GM21381 (cell line): ENCODE data around the gene DVL2.
"Not testable (repeated sequence)": the region's sequence is repeated elsewhere in the genome, so short reads cannot be mapped to it uniquely, and the experiment has no call there.

Experiments
- ATAC-seq: cut with Tn5 transposase; IDR thresholded peaks from one replicate; pipeline ENCODE4 v1.9.1; 2021; ENCODE audit warnings: mild to moderate bottlenecking, moderate library complexity; ENCODE audit not compliant: unreplicated experiment

The DVL2 gene

DNA sequence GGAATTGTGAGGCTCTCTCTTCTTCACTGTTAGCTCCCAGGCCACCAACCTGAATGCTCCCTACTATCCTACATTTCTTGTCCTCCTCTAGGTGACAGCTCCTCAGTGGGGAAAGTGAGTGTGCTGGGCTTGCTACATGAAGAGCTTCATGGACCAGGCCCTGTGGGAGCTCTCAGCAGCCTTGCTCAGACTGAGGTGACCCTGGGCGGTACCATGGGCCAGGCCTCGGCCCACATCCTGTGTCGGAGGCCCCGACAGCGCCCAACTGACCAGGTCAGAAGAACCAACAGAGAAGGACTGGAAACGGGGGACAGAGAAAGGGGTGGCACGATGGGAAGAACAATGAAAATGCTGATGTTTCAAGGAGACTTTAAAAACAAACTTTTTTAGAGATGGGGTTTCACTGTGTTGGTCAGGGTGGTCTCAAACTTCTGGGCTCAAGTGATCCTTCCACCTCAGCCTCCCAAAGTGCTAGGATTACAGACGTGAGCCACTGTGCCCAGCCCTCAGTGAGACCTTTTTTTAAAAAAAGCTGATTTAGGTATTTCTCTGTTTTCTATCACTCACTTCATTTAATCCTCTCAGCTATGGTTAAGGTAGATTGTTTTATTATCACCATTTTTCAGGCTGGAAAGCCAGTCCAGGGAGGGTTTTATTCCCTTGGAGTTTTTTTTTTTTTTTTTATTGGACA is 22.6 kb upstream of the DVL2 start:
- no peak for ATAC-seq

DNA sequence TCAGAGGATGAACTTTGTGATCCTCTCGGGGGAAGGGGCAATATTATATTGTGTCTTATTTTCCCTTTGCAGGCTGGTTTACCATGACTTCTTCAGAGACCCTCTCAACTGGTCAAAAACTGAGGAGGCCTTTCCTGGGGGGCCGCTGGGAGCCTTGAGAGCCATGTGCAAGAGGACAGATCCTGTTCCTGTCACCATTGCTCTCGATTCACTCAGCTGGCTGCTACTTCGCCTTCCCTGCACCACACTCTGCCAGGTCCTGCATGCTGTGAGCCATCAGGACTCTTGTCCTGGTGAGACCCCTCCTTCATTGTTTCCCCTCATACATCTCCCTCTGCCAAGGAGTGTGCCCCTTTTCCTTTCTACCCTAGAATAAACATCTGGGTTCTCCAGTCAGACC is 20.2 kb upstream of the DVL2 start:
- ATAC-seq = no peak

- no peak for ATAC-seq
Observed at GRCh38 chr17:7253082-7253481, 18.8 kb upstream of the DVL2 start.

GRCh38 chr17:7252176-7253043 is 18.1 kb upstream of the DVL2 start, which contains the start of gene ELP5:
TSS of gene ELP5 (plus strand) at chr17:7252215. CDS start at chr17:7252551, 336 bp downstream.
- ATAC-seq = peak; percentile 55

GRCh38 chr17:7251661-7252175 is 17.4 kb upstream of the DVL2 start, which contains the start of gene CTDNEP1:
TSS of gene CTDNEP1 (minus strand) at chr17:7251734. CDS start at chr17:7251296, 438 bp downstream.
- peak; percentile 79 for ATAC-seq

DNA sequence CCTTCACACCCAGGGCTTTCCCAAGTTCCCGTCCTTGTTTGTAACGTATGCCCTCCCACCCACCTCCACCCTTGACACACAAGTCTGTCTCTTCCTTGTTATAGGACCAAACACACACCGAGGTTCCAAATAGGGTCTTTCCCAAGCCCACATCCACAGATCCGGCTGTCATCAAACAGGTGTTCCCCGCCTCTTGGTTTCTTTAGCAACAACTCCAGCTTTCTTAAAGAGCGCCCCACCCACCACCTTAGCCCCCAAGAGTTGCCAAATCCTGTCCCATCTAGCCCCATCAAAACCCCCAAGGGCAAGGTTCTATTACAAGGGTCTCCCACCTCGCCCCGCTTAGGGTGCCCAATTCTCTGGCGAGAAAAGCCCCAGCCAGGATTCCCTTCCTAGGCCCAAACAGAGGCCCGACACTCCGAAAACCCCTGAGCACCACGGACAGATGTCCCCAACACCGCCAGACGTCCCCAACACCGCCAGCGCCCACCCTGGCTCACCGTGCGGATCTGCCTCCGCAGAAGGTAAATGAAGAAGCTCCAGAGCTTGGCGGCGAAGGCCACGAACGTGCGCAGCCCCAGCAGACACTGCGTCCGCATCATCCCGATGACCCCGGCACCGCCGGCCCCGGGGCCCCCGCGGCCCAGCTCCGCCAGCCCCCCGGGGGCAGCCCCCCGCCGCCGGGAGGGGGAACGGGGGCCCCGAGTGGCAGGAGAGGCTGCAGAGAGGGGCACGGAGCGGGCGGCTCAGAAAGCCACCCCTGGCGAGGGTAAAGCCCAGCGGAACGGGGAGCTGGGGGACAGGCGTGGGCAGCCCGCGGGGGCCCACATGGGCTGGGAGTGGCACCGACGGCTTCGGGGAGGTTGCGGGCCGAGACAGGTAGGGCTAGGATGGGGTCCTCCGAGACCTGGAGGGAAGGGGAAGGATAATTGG is 16.6 kb upstream of the DVL2 start:
- peak; percentile 5 for ATAC-seq

GRCh38 chr17:7249830-7250229 is 15.5 kb upstream of the DVL2 start:
- ATAC-seq = no peak

DNA sequence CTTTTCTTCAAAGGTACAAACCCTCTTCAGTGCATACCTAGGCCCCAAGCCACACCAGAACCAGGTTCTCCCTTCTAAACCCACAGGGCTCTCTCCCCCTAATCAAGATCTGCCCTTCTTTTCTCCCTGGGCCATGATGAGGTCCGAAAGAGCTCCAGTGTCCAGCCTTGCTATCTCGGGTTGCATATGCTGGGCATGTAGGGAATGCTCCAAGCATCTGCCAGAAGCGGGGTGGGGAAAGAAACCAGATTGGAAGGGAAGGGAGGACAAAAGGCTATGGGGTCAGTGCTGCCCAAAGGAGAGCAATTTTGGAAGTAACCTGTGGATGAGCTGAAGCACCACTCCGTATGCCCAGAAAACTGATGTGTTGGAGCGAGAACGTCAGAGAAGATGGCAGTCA is 14.9 kb upstream of the DVL2 start:
- no peak for ATAC-seq

DNA sequence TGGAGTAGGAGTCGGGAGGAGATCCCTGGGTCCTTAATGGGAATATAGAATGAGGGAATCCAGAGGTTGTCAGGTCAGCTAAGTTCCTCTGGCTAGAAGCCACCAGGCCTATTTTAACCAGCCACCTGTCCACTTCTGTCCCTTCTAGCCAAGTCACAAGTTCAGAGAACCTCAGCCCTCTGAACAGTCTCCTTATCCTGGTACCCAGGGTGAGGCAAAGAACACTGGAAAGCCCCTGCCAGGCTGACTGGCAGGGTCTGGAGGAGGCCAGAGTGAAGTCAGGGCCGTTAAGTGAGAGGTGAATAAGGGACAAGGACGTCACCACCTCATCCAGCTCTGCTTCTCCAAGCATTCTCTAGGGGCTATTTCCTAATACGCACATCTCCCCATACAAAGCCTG is 14.5 kb upstream of the DVL2 start:
- no peak for ATAC-seq

GRCh38 chr17:7246779-7247178 is 12.5 kb upstream of the DVL2 start:
- ATAC-seq = no peak

- ATAC-seq = not testable (repeated sequence)
Observed at GRCh38 chr17:7243838-7244237, 9.5 kb upstream of the DVL2 start.

- no peak for ATAC-seq
Observed at GRCh38 chr17:7243453-7243729, 9.1 kb upstream of the DVL2 start.

GRCh38 chr17:7242717-7243452 is 8.6 kb upstream of the DVL2 start:
- peak; percentile 44 for ATAC-seq

GRCh38 chr17:7241783-7242716 is 7.7 kb upstream of the DVL2 start, which contains the start of gene GABARAP:
TSS of gene GABARAP (minus strand) at chr17:7242449. CDS start at chr17:7242330, 119 bp downstream.
- peak; percentile 27 for ATAC-seq

DNA sequence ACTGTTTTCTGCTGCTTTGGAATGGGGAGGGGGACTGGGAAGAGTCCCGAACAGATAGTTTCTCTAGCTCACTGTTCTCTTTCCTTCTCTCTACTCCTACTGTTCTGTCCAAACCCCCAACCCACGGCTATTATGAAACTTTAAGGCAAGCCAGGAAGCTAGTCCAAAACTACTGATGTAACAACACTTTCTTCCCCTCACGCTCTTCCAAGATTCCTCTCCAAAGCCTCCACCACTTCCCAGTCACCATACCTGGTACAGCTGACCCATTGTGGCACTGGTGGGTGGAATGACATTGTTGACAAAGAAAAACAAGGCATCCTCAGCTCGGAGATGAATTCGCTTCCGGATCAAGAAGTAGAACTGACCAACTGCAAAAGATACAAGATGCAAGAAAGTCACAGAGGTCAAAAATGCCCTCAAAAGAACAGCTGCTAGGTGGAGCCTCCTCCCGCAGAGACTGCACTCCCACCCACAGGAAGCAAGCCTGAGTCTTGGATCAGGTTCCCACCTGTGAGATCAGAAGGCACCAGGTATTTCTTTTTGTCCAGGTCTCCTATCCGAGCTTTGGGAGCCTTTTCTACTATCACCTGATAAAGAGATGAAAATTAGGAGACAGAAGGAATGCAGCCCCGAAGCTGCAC is 6.9 kb upstream of the DVL2 start:
- no peak for ATAC-seq

GRCh38 chr17:7240375-7240774 is 6.1 kb upstream of the DVL2 start:
- ATAC-seq = no peak

GRCh38 chr17:7239091-7240027 is 5.0 kb upstream of the DVL2 start, which contains the start of gene PHF23:
TSS of gene PHF23 (minus strand) at chr17:7239457. CDS start at chr17:7239279, 178 bp downstream.
- ATAC-seq = peak; percentile 54
